Eye (tissue), 1 donor: ENCODE results near the gene AUTS2.

Source experiments
- DNase-seq: peaks from one replicate; pipeline ENCODE4 v3.0.0-alpha.2; 2015

The AUTS2 gene

GRCh38 chr7:70539205-70539604 lies 940.9 kb downstream of the AUTS2 start:
- no peak for DNase-seq

- no peak for DNase-seq
Observed at GRCh38 chr7:70539617-70540016, 941.3 kb downstream of the AUTS2 start.

GRCh38 chr7:70540641-70541040 lies 942.4 kb downstream of the AUTS2 start:
- no peak for DNase-seq

- DNase-seq = no peak
Observed at GRCh38 chr7:70542750-70543376, 944.6 kb downstream of the AUTS2 start.

GRCh38 chr7:70544016-70544415 lies 945.7 kb downstream of the AUTS2 start:
- DNase-seq = no peak

- DNase-seq = peak; percentile 47
Observed at GRCh38 chr7:70545214-70545613, 946.9 kb downstream of the AUTS2 start.

- no peak for DNase-seq
Observed at GRCh38 chr7:70552141-70552540, 953.9 kb downstream of the AUTS2 start.

- DNase-seq = no peak
Observed at GRCh38 chr7:70553364-70553763, 955.1 kb downstream of the AUTS2 start.

GRCh38 chr7:70554646-70555045 lies 956.4 kb downstream of the AUTS2 start:
- no peak for DNase-seq

- DNase-seq = no peak
Observed at GRCh38 chr7:70556761-70557160, 958.5 kb downstream of the AUTS2 start.

- peak; percentile 72 for DNase-seq
Observed at GRCh38 chr7:70557338-70557737, 959.1 kb downstream of the AUTS2 start.

- DNase-seq = no peak
Observed at GRCh38 chr7:70559815-70560214, 961.5 kb downstream of the AUTS2 start.

GRCh38 chr7:70563960-70564359 lies 965.7 kb downstream of the AUTS2 start:
- no peak for DNase-seq

- no peak for DNase-seq
Observed at GRCh38 chr7:70565721-70566370, 967.6 kb downstream of the AUTS2 start.

GRCh38 chr7:70566671-70567070 lies 968.4 kb downstream of the AUTS2 start:
- DNase-seq = peak; percentile 60

- no peak for DNase-seq
Observed at GRCh38 chr7:70568674-70569334, 970.5 kb downstream of the AUTS2 start.

GRCh38 chr7:70569335-70569819 lies 971.1 kb downstream of the AUTS2 start:
- peak; percentile 85 for DNase-seq

- no peak for DNase-seq
Observed at GRCh38 chr7:70570029-70570428, 971.8 kb downstream of the AUTS2 start.

GRCh38 chr7:70570961-70571360 lies 972.7 kb downstream of the AUTS2 start:
- DNase-seq = no peak

- peak; percentile 24 for DNase-seq
Observed at GRCh38 chr7:70571403-70571934, 973.2 kb downstream of the AUTS2 start.

GRCh38 chr7:70571961-70572360 lies 973.7 kb downstream of the AUTS2 start:
- peak; percentile 53 for DNase-seq

GRCh38 chr7:70572571-70572970 lies 974.3 kb downstream of the AUTS2 start:
- DNase-seq = peak; percentile 66

- peak; percentile 94 for DNase-seq
Observed at GRCh38 chr7:70573071-70573661, 974.9 kb downstream of the AUTS2 start.
